Measurements from ENCODE around the gene WAC.
"Not testable (repeated sequence)": the region's sequence is repeated elsewhere in the genome, so short reads cannot be mapped to it uniquely, and the experiment has no call there.

WAC gene

GRCh38 chr10:28619455-28619854 lies 86.5 kb downstream of the WAC start:
- no peak for DNase-seq

GRCh38 chr10:28620251-28620650 lies 87.3 kb downstream of the WAC start:
- no peak for DNase-seq

GRCh38 chr10:28623483-28623882 lies 90.6 kb downstream of the WAC start:
- DNase-seq = no peak

- no peak for DNase-seq
Measured at GRCh38 chr10:28624351-28624750, 91.4 kb downstream of the WAC start.

GRCh38 chr10:28627102-28627501 lies 94.2 kb downstream of the WAC start:
- DNase-seq = no peak

- DNase-seq = no peak
Measured at GRCh38 chr10:28628184-28628893, 95.4 kb downstream of the WAC start.

- DNase-seq = no peak
Measured at GRCh38 chr10:28631896-28632583, 99.1 kb downstream of the WAC start.

- DNase-seq = no peak
Measured at GRCh38 chr10:28632584-28632945, 99.6 kb downstream of the WAC start.

GRCh38 chr10:28633750-28634149 lies 100.8 kb downstream of the WAC start:
- DNase-seq = no peak

- DNase-seq = no peak
Measured at GRCh38 chr10:28637346-28637745, 104.4 kb downstream of the WAC start.

GRCh38 chr10:28638392-28638791 lies 105.5 kb downstream of the WAC start:
- DNase-seq = no peak

- no peak for DNase-seq
Measured at GRCh38 chr10:28640551-28640950, 107.6 kb downstream of the WAC start.

- no peak for DNase-seq
Measured at GRCh38 chr10:28644647-28645046, 111.7 kb downstream of the WAC start.

GRCh38 chr10:28652106-28652505 lies 119.2 kb downstream of the WAC start:
- no peak for DNase-seq

- no peak for DNase-seq
Measured at GRCh38 chr10:28652703-28653102, 119.8 kb downstream of the WAC start.

GRCh38 chr10:28658824-28659223 lies 125.9 kb downstream of the WAC start:
- DNase-seq = not testable (repeated sequence)

GRCh38 chr10:28661035-28661434 lies 128.1 kb downstream of the WAC start:
- no peak for DNase-seq

- DNase-seq = no peak
Measured at GRCh38 chr10:28663576-28664368, 130.9 kb downstream of the WAC start.

- DNase-seq = no peak
Measured at GRCh38 chr10:28664369-28664740, 131.4 kb downstream of the WAC start.

GRCh38 chr10:28666751-28667467 lies 134.0 kb downstream of the WAC start:
- DNase-seq = no peak

- peak; percentile 31 for DNase-seq
Measured at GRCh38 chr10:28668363-28669226, 135.7 kb downstream of the WAC start.
